Hematopoietic multipotent progenitor cell treated with erythropoietin and hydrocortisone succinate and interleukin-3 and kit ligand, for 6 days (in vitro differentiated cells): Measurements from ENCODE around the gene CXCL13.
A peak's percentile ranks its signal among the peaks of the same experiment; 100 is the strongest.
"Not testable (repeated sequence)": the region's sequence is repeated elsewhere in the genome, so short reads cannot be mapped to it uniquely, and the experiment has no call there.

ENCODE experiments used
- DNase-seq: peaks from one replicate; pipeline ENCODE4 v3.0.0-alpha.2; 2015

CXCL13 gene

DNA sequence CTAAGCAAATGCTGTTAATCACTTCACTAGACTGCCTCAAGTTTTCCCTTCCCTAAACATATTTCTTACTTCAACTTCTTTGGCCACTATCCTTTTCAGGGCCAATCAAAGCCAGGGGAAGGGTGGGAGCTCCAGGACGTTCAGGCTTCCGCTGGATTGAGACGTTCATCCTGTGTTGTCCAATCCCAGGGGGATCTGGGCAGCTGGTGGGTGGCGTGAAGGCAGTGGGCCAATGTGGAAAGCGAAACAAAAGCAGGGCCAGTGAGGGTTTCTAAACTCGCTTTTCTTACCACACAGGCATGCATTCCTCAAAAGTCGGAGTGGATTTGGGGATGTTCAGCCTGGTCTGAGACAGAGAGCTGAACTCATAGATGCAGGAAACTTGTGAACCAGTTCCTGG is 7.6 kb downstream of the CXCL13 start:
- DNase-seq = no peak

DNA sequence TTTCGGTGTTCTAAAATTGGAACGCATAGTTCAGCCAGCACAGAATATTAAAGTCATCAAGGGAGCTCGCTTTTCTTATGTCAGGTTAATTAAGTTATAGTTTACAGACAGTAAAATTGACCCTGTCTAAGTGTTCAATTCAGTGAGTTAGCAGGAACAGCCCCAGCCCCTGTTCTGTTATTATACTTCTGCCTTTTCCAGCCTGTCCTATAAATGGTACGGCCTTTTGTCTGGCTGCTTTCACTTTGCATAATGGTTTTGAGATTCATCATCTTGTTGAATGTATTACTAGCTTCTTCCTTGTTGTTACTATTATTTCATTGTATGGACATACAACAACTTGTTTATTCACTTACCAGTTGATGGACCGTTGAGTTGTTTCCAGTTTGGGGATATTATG is 9.5 kb downstream of the CXCL13 start:
- no peak for DNase-seq

DNA sequence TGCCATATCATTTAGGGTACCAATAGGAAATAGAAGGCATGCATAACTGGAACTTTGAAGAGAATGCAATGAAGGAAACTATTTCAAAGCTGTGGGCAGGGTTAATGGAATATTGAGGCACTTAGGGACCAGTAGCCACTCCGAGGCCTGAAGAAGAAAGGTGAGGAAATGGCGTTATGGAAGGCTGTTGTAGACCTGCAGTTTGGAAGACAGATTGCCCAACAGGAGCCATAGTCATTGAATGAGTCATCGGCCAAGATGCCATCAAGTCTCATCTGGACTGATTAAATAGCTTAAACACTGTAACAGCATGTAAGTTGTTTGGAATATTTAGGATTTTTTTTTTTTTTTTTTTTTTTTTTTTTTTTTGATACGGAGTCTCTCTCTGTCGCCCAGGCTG is 11.6 kb downstream of the CXCL13 start:
- no peak for DNase-seq

GRCh38 chr4:77618383-77619241 is 13.0 kb downstream of the CXCL13 start:
- peak; percentile 85 for DNase-seq

GRCh38 chr4:77619408-77619807 is 13.8 kb downstream of the CXCL13 start:
- DNase-seq = no peak

DNA sequence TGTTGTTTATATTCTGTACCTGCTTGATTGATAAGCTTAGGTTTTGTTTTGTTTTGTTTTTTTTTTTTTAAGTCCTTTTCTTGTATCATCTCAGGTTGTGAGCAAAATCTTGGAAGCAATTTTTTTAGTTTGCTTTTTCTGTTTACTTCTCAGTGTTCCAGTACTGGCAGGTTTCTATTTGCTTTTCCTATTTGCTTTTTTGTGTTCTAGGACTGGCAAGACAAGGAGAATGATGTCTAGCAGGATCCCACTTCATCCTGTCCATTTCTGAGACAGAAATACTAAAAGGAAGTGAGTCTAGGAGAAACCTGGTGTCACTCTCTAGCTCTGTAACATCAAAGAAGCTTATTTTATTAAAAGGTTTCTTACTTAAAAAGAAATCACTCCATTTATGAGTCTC is 15.6 kb downstream of the CXCL13 start:
- no peak for DNase-seq

GRCh38 chr4:77623091-77623490 is 17.5 kb downstream of the CXCL13 start:
- DNase-seq = no peak

- no peak for DNase-seq
These were observed 18.6 kb downstream of the CXCL13 start for GRCh38 chr4:77624213-77624612.

DNA sequence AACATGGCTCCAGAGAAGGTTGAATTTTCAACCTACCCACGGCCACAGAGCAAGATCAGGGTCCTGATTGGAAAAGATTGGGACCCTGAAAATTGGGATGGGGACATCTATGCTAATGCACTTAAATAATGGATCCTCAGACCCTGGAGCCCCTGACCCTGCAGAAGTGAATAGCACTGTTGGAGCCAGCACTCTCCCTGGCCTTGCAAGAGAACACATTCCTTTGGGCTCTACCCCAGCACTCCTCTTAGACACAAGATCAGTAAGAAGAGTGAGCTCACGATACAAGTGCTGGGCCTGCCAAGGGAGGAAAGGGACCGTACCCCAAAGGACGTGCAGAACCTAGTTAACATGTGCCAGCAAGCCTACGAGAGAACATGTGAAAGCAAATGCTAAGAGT is 19.9 kb downstream of the CXCL13 start:
- no peak for DNase-seq

DNA sequence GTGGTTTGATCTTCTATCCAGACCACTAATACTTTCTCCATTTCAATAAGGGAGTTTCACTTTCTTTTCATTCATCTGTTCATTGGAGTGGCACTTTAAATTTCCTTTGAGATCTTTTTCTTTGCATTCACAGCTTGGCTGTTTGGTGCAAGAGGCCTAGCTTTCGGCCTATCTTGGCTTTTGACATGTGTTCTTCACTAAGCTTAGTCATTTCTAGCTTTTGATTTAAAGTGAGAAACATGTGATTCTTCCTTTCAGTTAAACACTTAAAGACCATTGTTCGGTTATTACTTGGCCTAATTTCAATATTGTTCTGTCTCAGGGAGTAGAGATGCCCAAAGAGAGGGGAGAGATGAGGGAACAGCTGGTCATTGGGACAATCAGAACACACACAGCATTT is 24.3 kb downstream of the CXCL13 start:
- no peak for DNase-seq

- no peak for DNase-seq
These were observed 25.7 kb downstream of the CXCL13 start for GRCh38 chr4:77631276-77631675.

DNA sequence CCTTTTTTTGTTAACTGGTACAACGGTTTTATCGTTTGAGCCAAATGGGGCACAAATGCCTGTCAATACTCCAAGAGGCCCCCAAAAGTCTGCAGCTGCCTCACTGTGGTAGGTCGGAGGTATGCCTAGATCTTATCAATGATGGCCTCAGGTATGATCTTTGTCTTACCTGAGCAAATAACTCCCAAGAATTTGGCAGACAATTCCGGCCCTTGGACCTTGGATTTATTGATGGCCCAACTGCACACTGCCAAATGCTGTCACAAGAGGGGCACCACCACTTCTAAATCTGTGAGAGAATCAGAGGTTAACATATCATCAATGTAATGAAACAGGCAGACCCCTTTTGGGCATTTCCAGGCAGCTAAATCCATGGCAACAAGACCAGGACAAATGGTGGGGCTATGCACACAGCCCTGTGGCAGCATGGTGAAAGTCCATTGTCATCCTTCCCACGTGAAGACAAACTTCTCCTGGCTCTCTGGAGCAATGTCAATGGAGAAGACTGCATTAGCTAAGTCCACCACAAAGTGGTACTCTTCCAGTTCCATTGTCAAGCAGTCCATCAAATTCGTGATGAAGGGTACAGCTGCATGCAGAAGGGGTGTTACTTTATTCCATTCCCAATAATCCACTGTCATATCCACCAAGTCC is 28.6 kb downstream of the CXCL13 start:
- no peak for DNase-seq

DNA sequence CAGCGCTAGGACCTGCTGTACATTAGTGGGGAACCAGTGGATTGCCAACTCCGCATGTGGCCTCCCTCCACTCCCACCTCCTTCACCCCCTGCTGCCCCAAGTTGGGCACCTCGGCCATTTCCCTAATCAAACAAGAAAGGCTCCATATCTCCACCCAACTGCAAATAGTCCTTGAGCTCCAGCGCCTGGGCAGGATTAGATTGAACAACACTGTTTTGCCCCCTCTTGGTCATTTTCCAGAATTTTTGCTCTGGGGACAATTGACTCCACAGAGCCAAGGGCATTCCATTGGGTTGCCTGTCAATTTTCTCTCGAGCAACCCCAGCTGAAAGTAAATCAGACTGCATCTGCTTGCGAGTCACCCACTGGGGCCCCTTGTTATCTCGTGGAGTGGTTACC is 29.6 kb downstream of the CXCL13 start:
- no peak for DNase-seq

- DNase-seq = no peak
These were observed 30.3 kb downstream of the CXCL13 start for GRCh38 chr4:77635876-77636275.

- peak; percentile 6 for DNase-seq
These were observed 31.3 kb downstream of the CXCL13 start for GRCh38 chr4:77636902-77637301.

- DNase-seq = not testable (repeated sequence)
These were observed 38.4 kb downstream of the CXCL13 start for GRCh38 chr4:77644069-77644468.

- no peak for DNase-seq
These were observed 45.2 kb downstream of the CXCL13 start for GRCh38 chr4:77650787-77651186.

DNA sequence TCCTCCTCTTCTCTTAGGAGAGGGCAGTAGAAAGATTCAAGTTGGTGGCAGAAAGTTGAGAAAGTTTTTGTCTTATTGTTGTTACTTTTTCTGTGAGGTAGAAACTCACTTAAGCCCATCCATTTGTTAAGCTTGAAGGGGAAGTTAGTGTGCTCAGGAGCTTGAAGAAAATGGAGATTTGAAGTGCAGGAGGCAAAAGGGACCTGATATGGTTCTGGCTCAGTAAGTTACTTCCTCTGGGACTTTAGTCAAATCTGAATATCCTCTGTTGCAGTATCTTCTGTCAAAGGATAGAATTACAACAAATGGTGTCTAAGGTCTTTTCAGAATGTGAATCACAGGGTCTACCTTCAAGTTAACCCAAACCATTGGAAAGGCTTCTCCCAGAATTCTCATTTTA is 46.2 kb downstream of the CXCL13 start:
- DNase-seq = no peak

DNA sequence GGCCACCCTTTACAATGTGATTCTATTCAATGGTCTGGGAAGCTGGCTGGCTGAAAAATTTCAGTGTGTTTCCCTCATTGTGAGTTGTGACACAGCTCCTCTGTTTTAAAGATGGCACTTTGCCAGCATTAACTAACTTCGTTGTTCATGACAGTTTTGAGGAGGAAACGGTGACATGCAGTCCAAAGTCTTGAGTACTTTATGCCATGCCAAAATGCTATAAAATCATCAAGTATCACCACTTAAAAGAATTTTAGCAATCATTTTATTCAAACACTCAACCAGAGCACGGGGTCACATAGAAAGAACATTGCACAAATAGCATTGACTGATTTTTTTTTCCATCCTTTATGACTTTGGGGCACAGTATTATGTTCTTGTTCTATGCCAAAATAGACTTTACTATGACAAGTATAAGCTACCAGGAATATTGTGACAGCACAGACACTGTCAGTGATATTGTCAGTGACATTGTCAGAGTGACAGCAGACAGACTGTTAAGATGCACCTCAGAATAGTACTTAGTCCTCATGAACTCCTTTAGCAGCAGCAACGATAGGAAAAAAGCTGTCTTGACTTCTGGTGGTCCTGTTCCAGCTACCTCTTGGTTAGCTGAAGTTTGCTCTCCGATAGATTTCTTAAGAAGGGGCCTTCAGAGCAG is 46.7 kb downstream of the CXCL13 start:
- DNase-seq = peak; percentile 34

DNA sequence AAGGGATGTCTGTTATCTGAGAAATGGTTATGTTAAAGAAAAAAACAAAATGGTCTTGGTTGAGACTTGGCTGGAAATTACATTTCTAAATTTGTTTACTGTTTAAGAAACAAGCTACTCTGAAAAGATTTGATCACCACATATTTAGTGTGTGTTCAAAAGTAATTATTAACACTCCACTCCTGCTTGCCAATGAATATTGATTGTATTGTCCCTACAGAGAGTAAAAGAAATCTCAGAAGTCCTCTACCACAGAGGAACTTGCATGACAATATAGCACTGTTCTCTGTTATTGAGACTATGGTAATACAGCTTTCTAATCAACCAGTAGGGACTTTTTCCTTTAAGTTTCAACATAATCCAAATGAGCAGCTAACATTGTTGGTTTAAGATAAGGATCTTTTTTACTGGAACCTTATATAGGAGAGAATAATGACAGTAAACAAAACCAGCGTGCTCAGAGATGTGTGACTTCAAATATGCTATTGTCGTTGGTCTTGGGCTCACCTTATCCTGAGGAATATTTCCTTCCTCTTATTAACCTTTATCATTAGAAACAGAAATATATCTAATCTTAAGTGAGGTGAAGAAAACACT is 47.6 kb downstream of the CXCL13 start:
- DNase-seq = no peak

DNA sequence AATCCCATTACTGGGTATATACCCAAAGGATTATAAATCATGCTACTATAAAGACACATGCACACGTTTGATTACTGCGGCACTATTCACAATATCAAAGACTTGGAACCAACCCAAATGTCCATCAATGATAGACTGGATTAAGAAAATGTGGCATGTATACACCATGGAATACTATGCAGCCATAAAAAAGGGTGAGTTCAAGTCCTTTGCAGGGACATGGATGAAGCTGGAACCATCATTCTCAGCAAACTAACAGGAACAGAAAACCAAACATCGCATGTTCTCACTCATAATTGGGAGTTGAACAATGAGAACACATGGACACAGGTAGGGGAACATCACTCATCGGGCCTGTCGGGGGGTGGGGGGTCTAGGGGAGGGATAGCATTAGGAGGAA is 54.7 kb downstream of the CXCL13 start:
- not testable (repeated sequence) for DNase-seq
